ENCODE data around the gene SLC39A9.
"Not testable (repeated sequence)": the region's sequence is repeated elsewhere in the genome, so short reads cannot be mapped to it uniquely, and the experiment has no call there.

The SLC39A9 gene

DNA sequence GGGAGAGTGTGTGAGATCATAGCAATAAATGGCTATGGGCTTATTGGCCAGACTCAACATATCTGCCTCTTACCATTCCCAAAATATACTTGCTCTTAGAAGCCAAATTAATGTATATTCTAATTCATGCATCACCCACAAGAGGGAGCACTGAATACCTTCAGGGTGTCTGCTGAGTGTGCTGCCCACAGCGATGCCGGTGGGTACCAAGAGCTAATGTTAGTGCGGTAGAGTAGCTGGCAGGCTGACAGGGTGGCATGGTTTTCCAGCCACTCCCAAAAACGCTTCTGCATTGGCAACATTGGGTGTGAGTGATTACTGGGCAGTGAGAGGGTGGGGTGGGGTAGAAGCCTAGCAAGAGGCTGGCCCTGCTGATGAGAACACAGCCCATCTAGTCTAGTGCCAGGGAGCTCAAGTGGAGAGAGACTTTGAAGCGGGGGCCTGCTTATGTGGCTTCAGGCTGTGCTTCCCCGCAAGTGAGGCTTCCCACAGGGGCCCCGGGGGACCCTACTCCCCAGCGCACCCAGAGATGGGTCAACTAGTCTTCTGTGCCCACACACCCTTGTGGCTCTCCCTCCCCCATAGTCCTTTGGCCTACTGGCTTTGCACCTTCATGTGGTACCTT lies 76.8 kb downstream of the SLC39A9 start:
- no peak for DNase-seq (ENCODE audit: low read depth in 2 of 2)

DNA sequence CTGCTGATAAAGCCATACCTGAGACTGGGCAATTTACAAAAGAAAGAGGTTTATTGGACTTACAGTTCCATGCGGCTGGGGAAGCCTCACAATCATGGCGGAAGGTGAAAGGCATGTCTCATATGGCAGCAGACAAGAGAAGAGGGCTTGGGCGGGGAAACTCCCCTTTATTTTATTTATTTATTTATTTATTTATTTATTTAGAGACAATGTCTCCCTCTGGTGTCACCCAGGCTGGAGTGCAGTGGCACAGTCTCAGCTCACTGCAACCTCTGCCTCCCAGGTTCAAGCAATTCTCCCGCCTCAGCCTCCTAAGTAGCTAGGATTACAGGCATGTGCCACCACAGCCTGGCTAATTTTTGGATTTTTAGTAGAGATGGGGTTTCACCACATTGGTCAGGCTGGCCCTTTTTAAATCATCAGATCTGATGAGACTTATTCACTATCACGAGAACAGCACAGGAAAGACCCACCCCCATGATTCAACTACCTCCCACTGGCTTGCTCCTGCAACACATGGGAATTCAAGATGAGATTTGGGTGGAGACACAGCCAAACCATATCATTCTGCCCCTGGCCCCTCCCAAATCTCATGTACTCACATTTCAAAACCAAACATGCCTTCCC lies 78.4 kb downstream of the SLC39A9 start:
- DNase-seq (ENCODE audit: low read depth in 2 of 2), result not testable (repeated sequence)

DNA sequence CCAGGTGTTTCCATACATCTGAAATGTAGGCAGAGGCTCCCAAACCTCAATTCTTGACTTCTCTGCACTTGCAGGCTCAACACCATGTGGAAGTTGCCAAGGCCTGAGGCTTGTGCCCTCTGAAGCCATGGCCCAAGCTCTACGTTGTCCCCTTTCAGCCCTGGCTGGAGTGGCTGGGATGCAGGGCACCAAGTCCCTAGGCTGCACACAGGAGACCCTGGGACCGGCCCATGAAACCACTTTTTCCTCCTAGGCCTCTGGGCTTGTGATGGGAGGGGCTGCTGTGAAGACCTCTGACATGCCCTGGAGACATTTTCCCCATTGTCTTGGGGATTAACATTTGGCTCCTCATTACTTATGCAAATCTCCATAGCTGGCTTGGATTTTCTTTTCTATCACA lies 79.6 kb downstream of the SLC39A9 start:
- not testable (repeated sequence) for DNase-seq (ENCODE audit: low read depth in 2 of 2)

DNA sequence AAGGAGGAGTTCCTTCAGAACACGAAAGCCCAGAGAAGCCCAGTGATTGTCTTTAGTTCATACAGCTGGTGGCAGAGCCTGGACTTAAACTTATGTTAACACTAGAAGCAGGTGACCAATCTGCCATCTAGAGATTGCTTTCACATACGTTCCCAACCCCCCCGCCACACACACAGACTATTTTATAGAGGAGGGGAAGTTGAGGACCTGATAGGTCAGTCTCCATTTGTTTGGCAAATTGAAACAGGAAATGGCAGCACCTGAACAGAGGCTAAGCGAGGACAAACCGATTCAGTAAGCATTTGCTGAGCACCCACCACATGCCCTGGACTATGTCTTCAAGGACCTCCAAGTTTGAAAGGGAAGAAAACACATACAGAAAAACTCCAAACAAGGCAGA lies 81.2 kb downstream of the SLC39A9 start:
- DNase-seq (ENCODE audit: low read depth in 2 of 2), result no peak

DNA sequence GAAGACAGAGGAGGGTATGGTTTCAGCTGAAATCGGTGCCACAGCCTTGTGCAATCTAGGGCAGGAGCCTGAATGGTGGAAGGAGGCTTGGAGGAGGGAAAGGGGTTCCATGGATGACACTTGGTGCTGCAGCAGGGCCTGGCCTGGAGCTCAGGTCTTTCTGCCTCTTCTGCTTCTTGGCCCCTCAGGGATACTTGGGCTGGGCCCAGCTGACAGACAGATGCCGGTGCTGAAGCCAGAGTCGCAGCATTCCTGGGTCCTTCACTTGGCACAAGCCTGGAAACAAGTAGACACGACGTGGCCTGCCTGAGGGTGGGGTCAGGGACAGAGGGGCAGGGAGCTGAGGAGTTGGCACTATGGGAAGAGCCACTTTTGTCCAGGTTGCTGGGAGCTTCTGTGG lies 81.6 kb downstream of the SLC39A9 start:
- DNase-seq (ENCODE audit: low read depth in 2 of 2), result no peak

DNA sequence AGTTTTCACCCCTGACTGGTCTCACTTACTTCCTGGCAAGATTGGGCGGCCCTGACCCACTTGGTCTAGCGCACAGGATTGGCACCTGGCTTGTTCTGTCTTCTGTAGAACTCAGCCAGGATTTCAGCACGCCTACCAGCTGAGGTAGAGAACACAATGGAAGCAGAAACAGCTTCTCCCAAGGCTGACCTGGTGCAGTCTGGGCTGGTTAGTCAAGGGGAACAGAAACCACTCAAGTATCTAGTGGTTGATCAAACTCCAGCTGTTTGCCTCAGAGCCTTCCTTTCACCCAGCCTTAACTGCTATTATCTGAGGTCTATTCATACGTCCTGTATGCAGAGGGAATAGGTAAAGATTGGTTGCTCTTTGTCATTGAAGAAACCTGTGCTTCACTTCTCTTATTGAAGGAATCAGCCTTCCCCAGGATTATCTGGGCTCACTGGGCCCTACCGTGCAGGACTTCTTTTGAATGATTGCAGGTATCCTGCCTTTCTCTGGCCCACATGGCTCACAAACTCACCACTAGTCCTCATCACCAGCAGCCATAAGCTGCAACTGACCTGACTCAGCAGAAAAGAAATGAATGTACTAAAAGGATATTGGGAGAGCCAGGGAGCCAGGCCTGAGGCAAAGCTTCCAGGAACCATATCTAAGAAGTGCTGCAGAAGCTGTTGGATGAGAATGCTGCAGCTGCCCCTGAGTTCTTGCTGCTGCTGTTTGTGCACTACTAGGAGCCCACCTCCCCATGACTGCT lies 83.5 kb downstream of the SLC39A9 start:
- DNase-seq (ENCODE audit: low read depth in 2 of 2), result no peak

DNA sequence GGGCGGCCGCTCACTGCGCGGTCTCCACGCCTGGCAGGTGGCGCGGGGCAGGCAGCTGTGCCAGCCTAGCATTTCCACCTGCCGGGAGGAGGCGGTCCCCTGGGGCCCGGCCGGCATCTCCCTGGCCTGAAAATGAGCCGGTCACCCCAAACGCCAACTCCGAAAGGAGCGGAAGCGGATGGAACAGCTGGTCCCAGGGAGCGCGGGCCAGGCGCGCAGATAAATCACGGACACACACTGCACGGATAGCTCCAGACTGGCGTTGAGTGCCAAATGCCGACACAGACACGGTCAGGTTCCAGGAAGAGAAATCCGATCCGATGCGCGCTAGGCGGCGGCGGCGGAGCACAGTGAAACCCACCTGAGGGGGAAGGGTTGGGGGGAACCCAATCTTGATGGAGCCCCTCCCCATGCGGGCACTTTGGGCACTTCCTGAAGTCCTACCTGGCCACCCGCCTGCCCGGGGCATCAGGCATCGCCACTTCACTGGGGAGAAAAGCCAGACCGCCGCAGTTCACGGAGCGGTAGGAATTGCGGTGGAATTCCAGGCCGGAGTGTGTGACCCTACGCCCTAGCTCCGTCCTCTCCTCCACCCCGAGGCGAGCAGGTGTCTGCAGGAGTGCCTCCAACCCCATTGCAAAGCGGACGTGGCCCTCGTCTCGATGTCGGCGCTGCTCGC lies 85.4 kb downstream of the SLC39A9 start:
- DNase-seq (ENCODE audit: low read depth in 2 of 2), result no peak

DNA sequence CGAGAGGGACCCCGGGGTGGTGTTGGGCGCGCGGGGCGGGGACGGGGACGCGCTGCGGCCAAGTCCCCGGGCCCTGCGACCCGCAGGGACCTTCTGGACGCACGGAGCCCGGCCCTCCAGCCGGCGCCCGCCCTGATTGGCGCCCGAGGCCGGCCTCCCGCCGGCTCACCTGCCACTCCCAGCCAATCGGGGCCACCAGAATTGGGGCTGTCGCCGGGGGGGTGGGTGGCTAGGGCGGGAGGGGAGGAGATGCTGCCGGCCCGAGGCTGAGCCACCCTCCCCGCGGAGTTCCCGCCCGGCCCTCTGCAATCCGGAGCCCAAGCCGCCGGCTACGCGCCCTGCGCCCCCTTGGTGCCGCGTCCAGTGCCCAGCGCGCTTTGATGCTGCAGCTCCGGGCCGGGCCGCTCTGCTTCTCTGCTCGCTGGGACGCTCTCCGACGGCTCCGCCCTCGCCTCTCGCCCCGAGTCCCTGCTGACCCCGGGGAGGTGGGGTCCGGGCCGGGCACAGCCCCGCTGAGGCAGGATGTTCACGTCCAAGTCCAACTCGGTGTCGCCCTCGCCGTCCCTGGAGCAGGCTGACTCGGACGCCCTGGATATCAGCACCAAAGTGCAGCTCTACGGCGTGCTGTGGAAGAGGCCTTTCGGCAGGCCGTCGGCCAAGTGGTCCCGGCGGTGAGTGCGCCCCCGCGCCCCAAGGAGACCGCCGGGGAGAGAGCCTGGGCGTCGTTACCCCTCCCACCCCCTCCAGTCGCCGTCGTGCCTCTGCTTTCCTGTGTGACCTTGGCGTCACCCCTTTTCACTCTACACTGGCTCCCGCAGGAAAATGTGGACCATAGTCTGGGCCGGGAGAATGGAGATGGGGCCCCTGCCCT lies 86.2 kb downstream of the SLC39A9 start, which contains the start of gene PLEKHD1:
TSS of gene PLEKHD1 (plus strand) at position 285 of the 871 bp plus-strand sequence. CDS start at position 523, 238 bp downstream.
- DNase-seq (ENCODE audit: low read depth in 2 of 2), result no peak

DNA sequence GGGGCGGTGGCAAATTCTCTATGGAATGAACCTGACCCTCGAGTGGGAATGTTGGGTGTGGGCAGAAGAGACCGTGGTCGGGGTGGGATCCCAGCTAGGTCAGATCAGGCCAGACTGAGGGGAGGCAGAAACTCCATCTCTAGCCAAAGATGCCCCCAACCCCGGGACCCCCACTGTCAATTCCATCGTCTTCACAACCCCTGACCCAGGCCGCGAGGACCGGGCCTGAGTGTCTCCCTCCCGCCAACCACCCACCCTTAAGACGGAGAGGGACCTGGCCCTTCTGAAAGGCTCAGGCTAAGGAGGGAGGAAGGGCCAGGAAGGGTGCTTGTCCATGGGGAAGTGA lies 86.8 kb downstream of the SLC39A9 start:
- DNase-seq (ENCODE audit: low read depth in 2 of 2), result no peak

DNA sequence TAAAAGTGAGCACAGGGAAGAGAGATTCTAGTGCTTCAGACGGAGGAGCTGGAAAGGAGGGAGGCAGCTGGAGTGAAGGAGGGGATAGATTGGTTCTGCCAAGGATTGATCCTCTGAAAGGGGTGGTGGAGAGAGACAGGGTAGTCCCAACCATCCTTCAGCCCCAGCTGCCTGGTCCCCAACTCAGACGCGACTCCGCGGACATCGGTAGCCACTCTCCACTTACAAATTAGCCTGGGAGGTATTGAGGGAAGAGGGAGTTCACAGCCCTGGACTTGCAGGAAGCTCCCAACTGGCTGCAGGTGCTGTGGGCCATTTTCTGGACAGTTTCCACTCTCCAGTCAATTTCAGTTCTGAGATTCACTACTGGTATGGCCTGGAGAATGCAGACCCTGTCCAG lies 87.2 kb downstream of the SLC39A9 start:
- DNase-seq (ENCODE audit: low read depth in 2 of 2), result no peak

DNA sequence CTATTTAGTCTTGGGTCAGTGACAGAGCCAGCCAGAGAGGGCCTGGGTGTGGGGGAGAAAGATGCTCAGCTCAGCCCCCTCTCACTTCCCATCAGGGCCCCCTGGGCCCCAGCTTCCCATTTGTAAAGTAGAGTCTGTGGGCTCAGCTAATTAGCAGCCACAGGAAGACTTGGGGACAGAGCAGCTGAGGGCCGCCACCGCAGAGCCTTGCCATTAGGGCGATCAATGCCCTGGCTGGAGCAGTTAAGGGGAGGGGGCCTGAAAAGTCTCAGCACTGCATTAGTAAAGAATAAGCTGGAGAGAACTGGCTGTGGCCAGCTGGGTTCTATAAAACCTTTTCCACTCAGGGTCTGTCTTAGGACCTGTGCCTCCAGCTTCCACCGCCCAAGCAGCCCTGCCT lies 88.7 kb downstream of the SLC39A9 start:
- DNase-seq (ENCODE audit: low read depth in 2 of 2), result no peak

DNA sequence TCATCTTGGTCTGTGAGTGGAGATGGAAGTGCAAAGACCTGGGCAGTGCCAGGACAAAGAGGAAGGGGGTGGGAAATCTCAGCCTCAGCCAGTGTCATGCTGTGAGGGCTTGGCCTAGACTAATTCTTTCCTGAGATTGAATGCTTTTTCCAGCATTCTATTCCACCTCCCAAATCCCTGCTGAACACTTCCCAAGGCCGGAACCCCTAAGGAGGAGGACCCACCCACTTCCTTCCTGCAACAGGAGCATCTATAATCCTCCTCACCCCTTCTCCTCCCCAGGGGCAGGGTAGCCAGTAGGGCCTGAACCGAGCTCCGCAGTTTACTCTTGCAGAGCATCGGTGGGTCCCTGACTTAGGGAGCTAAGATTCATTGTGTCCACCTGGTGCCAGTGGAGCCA lies 89.3 kb downstream of the SLC39A9 start:
- no peak for DNase-seq (ENCODE audit: low read depth in 2 of 2)

DNA sequence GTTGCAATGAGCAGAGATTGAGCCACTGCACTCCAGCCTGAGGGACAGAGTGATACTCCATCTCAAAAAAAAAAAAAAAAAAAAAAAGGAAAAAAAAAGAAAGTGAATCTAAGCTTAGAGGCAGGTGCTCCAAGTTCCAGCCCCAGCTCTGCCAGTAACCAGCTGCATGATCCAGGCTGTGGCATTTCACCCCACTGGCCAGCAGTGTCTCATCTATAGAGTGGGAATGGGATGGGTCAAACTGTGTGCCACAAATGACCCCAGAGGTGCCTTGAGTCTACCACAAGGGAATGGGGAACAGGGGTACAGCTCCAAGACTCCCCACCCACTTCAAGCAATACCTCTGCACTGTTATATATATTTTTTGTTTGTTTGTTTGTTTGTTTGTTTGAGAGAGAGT lies 91.0 kb downstream of the SLC39A9 start:
- no peak for DNase-seq (ENCODE audit: low read depth in 2 of 2)

DNA sequence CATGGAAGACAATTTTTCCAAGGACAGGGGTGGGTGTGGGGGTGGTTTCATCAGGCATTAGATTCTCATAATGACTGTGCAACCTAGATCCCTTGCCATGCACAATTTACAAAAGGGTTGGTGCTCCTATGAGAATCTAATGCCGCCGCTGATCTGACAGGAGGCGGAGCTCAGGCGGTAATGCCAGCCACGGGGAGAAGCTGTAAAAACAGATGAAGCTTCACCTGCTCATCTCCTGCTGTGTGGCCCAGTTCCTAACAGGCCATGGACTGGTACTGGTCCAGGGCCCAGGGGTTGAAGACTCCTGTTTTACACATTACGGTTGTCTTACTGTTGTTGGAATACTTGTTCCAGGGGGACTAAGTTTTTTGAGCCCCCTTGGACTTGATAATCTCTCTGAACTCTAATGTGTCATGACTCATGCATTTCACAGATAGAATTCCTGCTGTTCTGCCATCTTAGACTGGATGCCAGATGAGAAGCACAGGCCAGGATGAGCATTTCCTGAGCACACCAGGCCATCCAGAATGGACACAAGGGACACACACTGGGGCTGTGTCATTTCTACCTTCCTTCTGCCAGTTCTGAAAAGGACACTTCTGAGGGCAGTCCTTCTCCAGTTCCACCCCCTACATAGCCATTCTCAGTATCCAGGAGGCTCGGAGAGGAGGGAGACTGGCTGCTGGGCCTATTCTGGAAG lies 91.9 kb downstream of the SLC39A9 start:
- DNase-seq (ENCODE audit: low read depth in 2 of 2), result no peak

DNA sequence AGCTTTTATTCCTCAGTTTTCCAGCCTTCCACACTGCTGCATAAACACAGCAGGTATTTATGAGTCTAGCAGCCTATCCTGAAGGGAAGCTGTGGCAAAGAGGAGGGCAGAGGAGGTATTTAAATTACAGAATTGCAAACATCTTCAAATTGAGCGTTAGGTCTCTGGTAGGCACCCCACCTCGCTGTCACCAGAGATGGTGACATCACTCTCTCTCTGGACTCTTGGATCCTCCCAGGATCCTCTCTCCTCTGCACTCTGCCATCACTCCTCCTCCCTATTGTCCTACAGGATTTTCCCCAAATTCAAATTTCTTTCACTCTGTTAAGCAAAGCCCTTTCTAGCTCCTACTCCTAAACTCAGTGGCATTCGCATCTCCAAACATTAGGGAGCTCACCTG lies 92.7 kb downstream of the SLC39A9 start:
- no peak for DNase-seq (ENCODE audit: low read depth in 2 of 2)

DNA sequence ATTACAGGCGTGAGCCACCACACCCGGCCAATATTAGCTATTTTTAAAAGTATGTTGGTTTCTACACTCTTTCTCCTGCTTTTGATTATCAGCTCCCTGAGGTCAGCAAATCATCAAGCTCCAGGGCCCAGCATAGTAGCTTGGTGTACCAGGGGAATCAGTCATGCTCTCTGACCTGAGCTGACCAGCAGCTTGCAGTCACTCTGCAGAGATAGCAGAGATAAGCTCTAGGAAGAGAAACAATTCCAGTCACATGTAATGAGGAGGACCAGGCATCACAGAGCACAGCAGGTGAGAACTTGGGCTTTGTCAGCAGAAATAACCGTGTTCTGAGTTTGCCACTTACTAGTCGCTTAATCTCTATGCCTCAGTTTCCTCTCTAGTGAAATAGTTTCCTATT lies 94.5 kb downstream of the SLC39A9 start:
- DNase-seq (ENCODE audit: low read depth in 2 of 2), result no peak

DNA sequence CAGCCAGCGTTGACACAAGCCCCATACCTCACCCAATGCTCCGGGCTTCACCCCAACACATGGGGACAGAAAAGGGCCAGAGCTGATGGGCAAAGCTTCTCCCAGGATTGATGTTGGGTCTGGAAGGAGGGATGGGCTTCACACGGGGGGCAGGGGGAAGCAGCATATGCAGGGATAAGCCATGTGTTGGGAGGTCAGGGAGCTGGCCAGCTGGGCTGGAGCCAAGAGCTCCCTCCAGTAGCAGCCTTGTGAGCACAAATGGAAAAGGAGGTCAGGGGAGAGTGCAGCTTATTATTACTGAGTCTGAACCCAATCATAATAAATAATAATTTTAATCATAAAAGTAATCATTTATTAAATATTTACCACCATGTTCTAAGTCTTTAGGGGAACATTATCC lies 95.3 kb downstream of the SLC39A9 start:
- no peak for DNase-seq (ENCODE audit: low read depth in 2 of 2)

DNA sequence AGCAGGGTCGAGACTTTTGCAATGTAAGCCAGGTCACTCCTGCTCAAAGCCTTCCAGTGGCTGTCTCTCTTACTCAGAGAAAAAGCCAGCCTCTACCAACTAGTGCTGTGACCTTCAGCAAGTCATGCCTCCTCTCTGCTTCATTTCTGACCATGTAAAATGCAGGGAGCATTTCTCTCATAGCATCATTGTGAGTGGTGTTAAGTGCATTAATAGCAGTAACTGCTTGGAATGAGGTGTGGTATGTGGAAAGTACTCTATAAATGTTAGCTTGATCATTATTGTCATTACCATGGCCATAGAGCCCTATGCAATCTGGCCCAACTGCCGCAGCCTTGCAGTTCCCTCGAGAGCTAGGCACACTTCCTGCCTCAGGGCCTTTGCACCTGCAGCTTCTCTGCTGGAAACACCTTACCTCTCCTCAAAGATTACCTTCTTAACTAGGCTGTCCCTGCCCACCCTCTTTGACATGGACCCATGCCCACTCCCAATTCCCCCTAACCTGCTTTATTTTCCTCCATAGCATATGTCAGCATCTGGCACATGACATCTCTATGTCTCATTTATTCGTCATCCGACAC lies 96.9 kb downstream of the SLC39A9 start:
- no peak for DNase-seq (ENCODE audit: low read depth in 2 of 2)

DNA sequence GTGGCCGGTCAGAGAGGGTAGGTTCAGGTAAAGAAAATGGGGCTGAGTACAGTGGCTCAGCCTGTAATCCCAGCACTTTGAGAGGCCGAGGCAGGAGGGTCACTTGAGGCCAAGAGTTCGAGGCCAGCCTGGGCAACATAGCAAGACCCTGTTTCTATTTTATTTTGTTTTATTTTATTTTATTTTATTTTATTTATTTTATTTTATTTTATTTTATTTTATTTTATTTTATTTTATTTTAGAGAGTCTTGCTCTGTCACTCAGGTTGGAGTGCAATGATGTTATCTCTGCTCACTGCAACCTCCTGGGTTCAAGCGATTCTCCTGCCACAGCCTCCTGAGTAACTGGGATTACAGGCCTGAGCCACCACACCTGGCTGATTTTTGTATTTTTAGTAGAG lies 99.4 kb downstream of the SLC39A9 start:
- not testable (repeated sequence) for DNase-seq (ENCODE audit: low read depth in 2 of 2)

DNA sequence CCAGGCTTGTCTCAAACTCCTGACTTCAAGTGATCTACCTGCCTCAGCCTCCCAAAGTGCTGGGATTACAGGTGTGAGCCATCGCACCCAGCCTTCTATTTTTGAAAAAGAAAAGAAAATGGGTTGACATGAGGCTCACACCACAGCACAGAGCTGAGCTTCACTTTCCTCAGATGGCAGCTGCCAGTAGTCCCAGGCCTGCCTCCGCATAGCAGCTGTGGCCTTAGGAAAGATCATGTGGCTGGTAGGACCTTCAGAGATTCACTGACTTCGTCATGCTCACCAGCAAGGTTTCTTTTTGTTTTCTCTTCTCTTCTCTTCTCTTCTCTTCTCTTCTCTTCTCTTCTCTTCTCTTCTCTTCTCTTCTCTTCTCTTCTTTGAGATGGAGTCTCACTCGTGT lies 99.8 kb downstream of the SLC39A9 start:
- DNase-seq (ENCODE audit: low read depth in 2 of 2), result not testable (repeated sequence)

DNA sequence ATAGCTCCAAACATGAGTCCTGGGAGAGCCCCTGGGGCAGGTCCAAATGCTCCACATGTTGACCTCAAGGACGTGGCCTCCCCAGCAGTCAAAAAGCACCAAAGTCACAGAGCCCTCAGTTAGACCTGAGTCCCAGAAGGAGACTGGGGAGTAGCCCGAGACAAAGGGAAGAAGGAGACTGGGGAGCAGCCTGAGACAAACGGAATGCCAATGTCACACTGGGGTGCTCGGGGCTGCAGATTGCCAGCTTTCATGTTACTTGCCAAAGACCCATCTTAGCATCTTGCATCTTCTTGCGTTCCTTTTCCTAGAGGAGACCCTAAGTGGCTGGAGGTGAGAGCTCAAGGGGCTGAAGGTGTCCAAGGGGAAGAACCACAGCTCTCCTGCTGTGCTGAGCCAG lies 100.9 kb downstream of the SLC39A9 start:
- DNase-seq (ENCODE audit: low read depth in 2 of 2), result no peak

All from stimulated activated CD8-positive, alpha-beta memory T cell treated with anti-CD3 and anti-CD28 coated beads, Interleukin-7, amount 100 ng/mL, for 1 hour (primary cell).